Peyer's patch (tissue), 4 donors: ENCODE measurements around the gene CHSY3. TPM values are rescaled to one million over a fixed set of nuclear protein-coding genes. Genes with fewer than 3 reads are reported as not detected.

Source experiments
- DNase-seq, 3 donors: peaks; one replicate each; pipeline ENCODE4 v3.0.0-alpha.2; 2017 to 2019
- H3K27ac ChIP-seq, 4 donors: fragments of 200-600 bp; sonication (generic); one replicate each; pipeline ENCODE4 v1.5.1; 2016 to 2019
- H3K27me3 ChIP-seq, 2 donors: fragments of 200-600 bp; sonication (generic); one replicate each; pipeline ENCODE4 v1.5.1; 2019
- H3K36me3 ChIP-seq, 3 donors: fragments of 200-600 bp; sonication (generic); one replicate each; pipeline ENCODE4 v1.5.1; 2016 to 2019
- H3K4me1 ChIP-seq, 4 donors: fragments of 200-600 bp; sonication (generic); one replicate each; pipeline ENCODE4 v1.5.1; 2016 to 2019
- H3K4me3 ChIP-seq, 4 donors: fragments of 200-600 bp; sonication (generic); 1 replicate in 3 of 4; 2 replicates in 1 of 4; pipeline ENCODE4 v1.5.1; 2016 to 2019; ENCODE audit warnings: mild to moderate bottlenecking in 1 of 4
- H3K9me3 ChIP-seq, 4 donors: fragments of 200-600 bp; sonication (generic); one replicate each; pipeline ENCODE4 v1.5.1; 2016 to 2019; ENCODE audit warnings: mild to moderate bottlenecking in 1 of 4
- POLR2A ChIP-seq, 2 donors: fragments of 450-650 bp; IDR thresholded peaks; one replicate each; pipeline ENCODE4 v1.5.1; 2017; ENCODE audit warnings: antibody characterized with exemption in 2 of 2, mild to moderate bottlenecking in 2 of 2, moderate library complexity in 2 of 2
- total RNA-seq, 4 donors: library from RNA; depleted of rRNA; stranded (reverse); fragments of >200 nt; gene quantifications; one replicate each; pipeline ENCODE4 v1.1.0, GENCODE V29; 2016
- TF ChIP-seq, protein P1 (sequence below), 6 experiments: fragments of 450-650 bp in 4 of 6; fragments of 200-600 bp in 2 of 6; sonication (generic) in 1 of 6; IDR thresholded peaks; one replicate each; pipeline ENCODE4 v1.5.1; 2017 to 2019; ENCODE audit warnings: antibody characterized with exemption in 6 of 6, mild to moderate bottlenecking in 3 of 6, moderate library complexity in 1 of 6

Gene CHSY3
- total RNA-seq, 4 donors from 2014 or later = 0.35 to 2.5 (median 1.4) TPM

DNA sequence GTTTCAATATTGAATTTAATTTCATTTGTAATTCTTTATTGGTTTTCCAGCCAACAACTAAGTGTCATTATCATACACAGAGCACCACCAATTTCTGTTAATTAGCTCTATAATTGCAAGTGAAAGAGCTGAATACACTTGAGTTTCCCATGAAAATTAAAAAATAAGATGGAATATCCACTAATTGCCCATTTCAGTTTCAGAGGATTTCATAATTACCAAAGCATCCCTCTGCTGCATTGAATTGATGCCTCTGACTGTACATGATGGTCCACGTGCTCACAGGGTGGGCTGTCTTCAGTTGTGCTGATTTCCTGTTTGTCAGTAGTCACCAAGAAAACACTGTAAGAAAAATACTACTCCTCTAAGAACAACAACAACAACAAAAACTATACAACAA is 163.8 kb downstream of the CHSY3 start:
- H3K9me3 ChIP-seq = no peaks in the 10 kb centered on the region
- H3K27me3 ChIP-seq = no peaks in the 10 kb centered on the region
- no peaks in the 10 kb centered on the region for H3K36me3 ChIP-seq
- H3K27ac ChIP-seq = no peak overlapping the region
- H3K4me3 ChIP-seq = no peak overlapping the region
- no peaks in the 10 kb centered on the region for H3K4me1 ChIP-seq
- no peak for DNase-seq
- TF ChIP-seq, protein P1, sequence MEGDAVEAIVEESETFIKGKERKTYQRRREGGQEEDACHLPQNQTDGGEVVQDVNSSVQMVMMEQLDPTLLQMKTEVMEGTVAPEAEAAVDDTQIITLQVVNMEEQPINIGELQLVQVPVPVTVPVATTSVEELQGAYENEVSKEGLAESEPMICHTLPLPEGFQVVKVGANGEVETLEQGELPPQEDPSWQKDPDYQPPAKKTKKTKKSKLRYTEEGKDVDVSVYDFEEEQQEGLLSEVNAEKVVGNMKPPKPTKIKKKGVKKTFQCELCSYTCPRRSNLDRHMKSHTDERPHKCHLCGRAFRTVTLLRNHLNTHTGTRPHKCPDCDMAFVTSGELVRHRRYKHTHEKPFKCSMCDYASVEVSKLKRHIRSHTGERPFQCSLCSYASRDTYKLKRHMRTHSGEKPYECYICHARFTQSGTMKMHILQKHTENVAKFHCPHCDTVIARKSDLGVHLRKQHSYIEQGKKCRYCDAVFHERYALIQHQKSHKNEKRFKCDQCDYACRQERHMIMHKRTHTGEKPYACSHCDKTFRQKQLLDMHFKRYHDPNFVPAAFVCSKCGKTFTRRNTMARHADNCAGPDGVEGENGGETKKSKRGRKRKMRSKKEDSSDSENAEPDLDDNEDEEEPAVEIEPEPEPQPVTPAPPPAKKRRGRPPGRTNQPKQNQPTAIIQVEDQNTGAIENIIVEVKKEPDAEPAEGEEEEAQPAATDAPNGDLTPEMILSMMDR (IDR thresholded peaks at IDR 0.05) = no peak
- TF ChIP-seq POLR2A (IDR thresholded peaks at IDR 0.05) = no peak

DNA sequence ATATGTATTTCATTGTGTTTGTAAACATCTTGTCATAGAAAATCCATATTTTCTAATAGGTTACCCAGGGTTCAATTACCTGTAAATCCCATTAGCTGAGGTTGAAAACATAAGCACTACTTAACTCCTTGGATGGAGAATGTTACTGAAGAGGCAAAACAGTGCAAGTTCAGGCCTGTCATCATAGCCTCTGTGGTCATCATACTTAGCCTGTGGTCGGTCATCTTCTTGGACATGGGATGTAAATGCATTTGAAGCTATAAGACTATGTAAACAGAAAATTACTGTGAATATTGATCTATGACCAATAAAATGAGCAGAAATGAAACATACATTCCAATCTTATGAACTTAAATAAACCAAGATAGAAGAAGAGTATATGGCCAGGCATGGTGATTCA is 164.7 kb downstream of the CHSY3 start:
- DNase-seq = no peak
- TF ChIP-seq, protein P1 (IDR thresholded peaks at IDR 0.05) = no peak
- TF ChIP-seq POLR2A (IDR thresholded peaks at IDR 0.05) = no peak
- no peaks in the 10 kb centered on the region for H3K9me3 ChIP-seq
- no peak overlapping the region for H3K4me3 ChIP-seq
- H3K36me3 ChIP-seq = no peaks in the 10 kb centered on the region
- H3K27ac ChIP-seq = no peak overlapping the region
- no peaks in the 10 kb centered on the region for H3K4me1 ChIP-seq
- no peaks in the 10 kb centered on the region for H3K27me3 ChIP-seq

DNA sequence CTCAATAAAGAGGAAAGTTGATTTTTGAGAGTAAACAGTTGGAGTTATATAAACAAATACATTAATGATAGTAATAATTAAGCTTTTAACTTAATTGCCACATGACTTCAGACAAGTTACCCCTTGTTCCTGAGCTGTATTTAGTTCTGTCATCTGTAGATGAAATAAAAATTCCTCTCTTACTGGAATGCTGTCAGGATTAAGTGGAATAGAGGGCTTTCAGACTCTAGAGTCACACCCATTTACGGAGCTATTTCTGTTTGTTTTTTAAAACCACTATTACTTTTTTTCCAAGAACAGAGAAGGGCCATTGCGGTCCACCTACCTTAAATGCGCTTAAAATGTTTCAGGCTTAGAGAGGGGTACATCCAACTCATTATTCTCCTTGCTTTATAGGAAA is 170.6 kb downstream of the CHSY3 start:
- H3K27ac ChIP-seq = no peak overlapping the region
- no peaks in the 10 kb centered on the region for H3K4me1 ChIP-seq
- TF ChIP-seq, protein P1 (IDR thresholded peaks at IDR 0.05) = no peak
- no peak for TF ChIP-seq POLR2A (IDR thresholded peaks at IDR 0.05)
- no peak for DNase-seq
- no peaks in the 10 kb centered on the region for H3K36me3 ChIP-seq
- H3K27me3 ChIP-seq = no peaks in the 10 kb centered on the region
- no peaks in the 10 kb centered on the region for H3K9me3 ChIP-seq
- no peak overlapping the region for H3K4me3 ChIP-seq

DNA sequence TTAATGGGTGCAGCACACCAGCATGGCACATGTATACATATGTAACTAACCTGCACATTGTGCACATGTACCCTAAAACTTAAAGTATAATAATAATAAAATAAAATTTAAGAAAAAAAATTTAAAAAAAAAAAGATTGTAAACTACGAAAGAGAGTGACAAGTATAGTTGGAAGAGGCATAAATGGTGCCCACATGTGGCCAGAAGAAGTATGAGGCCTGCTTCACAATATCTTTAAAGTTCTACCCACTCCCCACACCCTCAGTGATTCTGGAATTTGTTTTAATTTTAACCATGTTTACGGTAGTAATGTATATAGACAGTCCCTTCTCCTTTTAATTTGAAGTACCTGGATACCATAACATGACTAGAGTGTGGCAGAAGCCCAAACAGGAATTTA is 172.7 kb downstream of the CHSY3 start:
- no peak for TF ChIP-seq POLR2A (IDR thresholded peaks at IDR 0.05)
- TF ChIP-seq, protein P1 (IDR thresholded peaks at IDR 0.05) = no peak

DNA sequence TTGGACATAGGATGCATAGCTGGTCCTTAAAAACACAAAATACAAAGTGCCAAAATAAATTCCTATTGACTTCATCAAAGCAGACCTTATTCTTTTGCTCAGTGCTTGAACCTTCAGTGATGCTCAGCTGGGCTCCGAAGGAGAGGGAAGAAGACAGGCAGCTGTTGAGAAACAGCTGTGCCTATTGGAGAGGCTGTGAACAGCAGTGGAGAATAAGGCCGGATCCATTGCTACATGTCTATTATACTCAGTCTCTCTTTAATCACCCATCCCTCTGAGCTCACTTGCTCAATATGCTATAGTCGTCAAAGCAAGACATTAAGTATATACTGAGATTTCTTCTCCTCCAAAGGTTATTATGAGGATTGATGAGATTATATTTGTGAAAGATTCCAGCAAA is 174.4 kb downstream of the CHSY3 start:
- TF ChIP-seq, protein P1 (IDR thresholded peaks at IDR 0.05) = no peak
- no peak for TF ChIP-seq POLR2A (IDR thresholded peaks at IDR 0.05)
- Histone ChIP-seq H3K9me3 (no peaks in the 10 kb centered on the region), H3K4me3 (no peak overlapping the region), H3K4me1 (no peaks in the 10 kb centered on the region), H3K36me3 (no peaks in the 10 kb centered on the region), H3K27ac (no peak overlapping the region), H3K27me3 (no peaks in the 10 kb centered on the region)
- DNase-seq = no peak

More for the DNA sequence above, 172.7 kb downstream of the CHSY3 start:
- Histone ChIP-seq H3K4me1 (no peaks in the 10 kb centered on the region), H3K27ac (no peak overlapping the region), H3K36me3 (no peaks in the 10 kb centered on the region), H3K27me3 (no peaks in the 10 kb centered on the region), H3K9me3 (no peaks in the 10 kb centered on the region), H3K4me3 (no peak overlapping the region)
- no peak for DNase-seq
